ENCODE results near the gene XRCC1.

DNA sequence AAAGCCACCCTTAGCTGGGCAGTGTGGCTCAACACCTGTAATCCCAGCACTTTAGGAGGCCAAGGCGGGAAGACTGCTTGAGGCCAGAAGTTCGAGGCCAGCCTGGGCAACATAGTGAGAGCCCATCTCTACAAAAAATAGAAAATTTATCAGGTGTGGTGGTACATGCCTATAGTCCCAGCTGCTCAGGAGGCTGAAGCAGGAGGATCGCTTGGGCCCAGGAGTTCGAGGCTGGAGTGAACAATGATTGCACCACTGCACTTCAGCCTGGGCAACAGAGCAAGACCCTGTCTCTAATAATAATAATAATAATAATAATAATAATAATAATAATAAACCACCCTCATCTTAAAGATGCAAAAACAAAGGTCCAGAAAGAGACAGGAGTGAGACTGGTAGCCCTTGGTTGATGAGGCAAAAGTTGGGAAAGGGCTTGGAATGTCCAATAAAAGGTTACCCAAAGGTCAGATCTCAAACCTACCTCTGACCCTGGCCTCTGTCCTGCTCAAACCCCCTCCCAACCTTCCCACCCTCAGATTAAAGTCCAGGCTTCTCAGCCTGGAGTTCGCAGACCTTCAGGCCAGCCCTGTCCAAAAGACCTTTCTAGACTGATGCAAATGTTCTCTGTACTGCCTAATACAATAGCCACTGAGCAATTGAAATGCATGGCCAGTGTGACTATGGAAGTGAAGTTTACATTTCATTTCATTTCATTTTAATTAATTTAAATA, 33.2 kb downstream of the XRCC1 start:
- TF ChIP-seq, protein P1, sequence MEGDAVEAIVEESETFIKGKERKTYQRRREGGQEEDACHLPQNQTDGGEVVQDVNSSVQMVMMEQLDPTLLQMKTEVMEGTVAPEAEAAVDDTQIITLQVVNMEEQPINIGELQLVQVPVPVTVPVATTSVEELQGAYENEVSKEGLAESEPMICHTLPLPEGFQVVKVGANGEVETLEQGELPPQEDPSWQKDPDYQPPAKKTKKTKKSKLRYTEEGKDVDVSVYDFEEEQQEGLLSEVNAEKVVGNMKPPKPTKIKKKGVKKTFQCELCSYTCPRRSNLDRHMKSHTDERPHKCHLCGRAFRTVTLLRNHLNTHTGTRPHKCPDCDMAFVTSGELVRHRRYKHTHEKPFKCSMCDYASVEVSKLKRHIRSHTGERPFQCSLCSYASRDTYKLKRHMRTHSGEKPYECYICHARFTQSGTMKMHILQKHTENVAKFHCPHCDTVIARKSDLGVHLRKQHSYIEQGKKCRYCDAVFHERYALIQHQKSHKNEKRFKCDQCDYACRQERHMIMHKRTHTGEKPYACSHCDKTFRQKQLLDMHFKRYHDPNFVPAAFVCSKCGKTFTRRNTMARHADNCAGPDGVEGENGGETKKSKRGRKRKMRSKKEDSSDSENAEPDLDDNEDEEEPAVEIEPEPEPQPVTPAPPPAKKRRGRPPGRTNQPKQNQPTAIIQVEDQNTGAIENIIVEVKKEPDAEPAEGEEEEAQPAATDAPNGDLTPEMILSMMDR (conservative IDR thresholded peaks at IDR 0.05; ENCODE audit: low read depth, low read length), result no peak
- TF ChIP-seq EZH2 (IDR thresholded peaks at IDR 0.05; ENCODE audit: low read length, unreplicated experiment), result no peak
